AG04450 (cell line): ENCODE measurements around the gene RNH1. TPM values are rescaled to one million over a fixed set of nuclear protein-coding genes. Genes with fewer than 3 reads are reported as not detected.

ENCODE experiments used
- CTCF ChIA-PET: fragments of 300-600, 350-600 bp; formaldehyde crosslinking; extraction: SDS; loops from one replicate; lab custom pipeline; 2022; ENCODE audit warnings: antibody characterized with exemption, inconsistent platforms; lab: Charles Lee
- POLR2A ChIA-PET: fragments of 350-600 bp; formaldehyde crosslinking; extraction: SDS; loops from one replicate; lab custom pipeline; 2021; ENCODE audit warnings: antibody characterized with exemption, inconsistent platforms; lab: Yijun Ruan, JAX
- DNase-seq: peaks from one replicate; pipeline ENCODE4 v3.0.0-alpha.2; 2011; ENCODE audit warnings: low read depth, low spot score
- H3K27ac ChIP-seq: one replicate; pipeline ENCODE4 v1.5.1; 2012; ENCODE audit warnings: low read depth, low read length, control low read depth
- H3K27me3 ChIP-seq: one replicate; pipeline ENCODE4 v1.6.0; 2012; ENCODE audit warnings: low read length; ENCODE audit not compliant: control insufficient read depth, insufficient read depth
- H3K4me3 ChIP-seq: 2 replicates; pipeline ENCODE4 v1.5.1; 2011; ENCODE audit warnings: mild to moderate bottlenecking, low read depth, low read length, control low read depth
- H3K9me3 ChIP-seq: 2 replicates; pipeline ENCODE4 v1.5.1; 2012; ENCODE audit warnings: low read length; ENCODE audit not compliant: control insufficient read depth, insufficient read depth
- polyA plus RNA-seq: library from polyadenylated mRNA; depleted of rRNA; stranded (reverse); fragments of >200 nt; gene quantifications from 2 replicates; pipeline ENCODE4 v1.2.3, GENCODE V29; 2011
- TF ChIP-seq, protein P1 (sequence below): IDR thresholded peaks from 2 replicates; pipeline ENCODE4 v1.5.1; 2011; ENCODE audit warnings: low read depth, low read length, control low read depth, inconsistent platforms

Gene RNH1
- polyA plus RNA-seq, 1 experiment: 98.6 TPM

DNA sequence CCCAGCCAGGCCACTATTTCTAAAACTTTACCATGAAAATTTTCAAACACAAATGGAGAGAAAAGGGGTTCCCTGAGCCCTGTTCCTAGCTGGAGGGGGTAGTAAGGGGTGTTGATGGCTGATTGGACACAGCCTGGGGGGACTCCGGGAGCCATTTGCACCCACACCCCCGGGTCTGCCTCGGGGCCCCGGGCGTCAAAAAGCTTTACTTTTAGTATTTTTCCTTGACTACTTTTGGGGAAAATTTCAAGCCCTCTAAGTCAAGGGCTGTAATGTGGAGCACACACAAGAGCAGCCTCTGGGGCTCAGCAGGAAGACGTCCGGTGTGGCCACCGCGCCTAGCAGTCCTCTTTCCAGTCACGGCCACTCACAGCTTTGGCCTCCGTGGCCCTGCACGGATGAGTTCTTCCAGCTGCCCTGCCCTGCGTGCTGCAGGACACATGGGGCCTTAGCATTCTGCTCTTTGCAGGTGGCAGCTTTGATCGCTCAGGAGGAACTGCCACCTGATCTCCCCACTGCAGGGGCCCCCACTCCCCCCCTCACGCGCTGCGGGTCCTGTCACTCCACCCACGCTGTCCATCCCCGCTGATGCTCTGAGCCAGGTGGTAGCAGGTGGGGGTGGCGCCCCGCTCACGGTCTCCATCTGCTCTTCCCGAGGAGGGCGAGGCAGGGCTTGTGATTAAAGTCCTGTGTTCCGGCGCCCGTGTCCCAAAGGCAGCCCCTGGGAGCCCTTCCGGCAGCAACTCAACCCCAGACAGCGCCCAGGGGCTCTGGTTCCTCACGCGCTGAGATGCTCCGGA lies 14.4 kb downstream of the RNH1 start:
- H3K9me3 ChIP-seq: peaks cover 2% of the 10 kb centered on the region; the same call in 1 of the 2 replicates
- no peak overlapping the region for H3K4me3 ChIP-seq
- TF ChIP-seq, protein P1, sequence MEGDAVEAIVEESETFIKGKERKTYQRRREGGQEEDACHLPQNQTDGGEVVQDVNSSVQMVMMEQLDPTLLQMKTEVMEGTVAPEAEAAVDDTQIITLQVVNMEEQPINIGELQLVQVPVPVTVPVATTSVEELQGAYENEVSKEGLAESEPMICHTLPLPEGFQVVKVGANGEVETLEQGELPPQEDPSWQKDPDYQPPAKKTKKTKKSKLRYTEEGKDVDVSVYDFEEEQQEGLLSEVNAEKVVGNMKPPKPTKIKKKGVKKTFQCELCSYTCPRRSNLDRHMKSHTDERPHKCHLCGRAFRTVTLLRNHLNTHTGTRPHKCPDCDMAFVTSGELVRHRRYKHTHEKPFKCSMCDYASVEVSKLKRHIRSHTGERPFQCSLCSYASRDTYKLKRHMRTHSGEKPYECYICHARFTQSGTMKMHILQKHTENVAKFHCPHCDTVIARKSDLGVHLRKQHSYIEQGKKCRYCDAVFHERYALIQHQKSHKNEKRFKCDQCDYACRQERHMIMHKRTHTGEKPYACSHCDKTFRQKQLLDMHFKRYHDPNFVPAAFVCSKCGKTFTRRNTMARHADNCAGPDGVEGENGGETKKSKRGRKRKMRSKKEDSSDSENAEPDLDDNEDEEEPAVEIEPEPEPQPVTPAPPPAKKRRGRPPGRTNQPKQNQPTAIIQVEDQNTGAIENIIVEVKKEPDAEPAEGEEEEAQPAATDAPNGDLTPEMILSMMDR: no peak
- CTCF ChIA-PET: no interaction called here
- POLR2A ChIA-PET: interaction anchor here (2.0 kb wide), 1 partner anchor 14 kb away, joined by 6 read pairs; the partner anchor contains the start of gene RNH1
- H3K27me3 ChIP-seq: no peaks in the 10 kb centered on the region
- no peak overlapping the region for H3K27ac ChIP-seq
- no peak for DNase-seq

DNA sequence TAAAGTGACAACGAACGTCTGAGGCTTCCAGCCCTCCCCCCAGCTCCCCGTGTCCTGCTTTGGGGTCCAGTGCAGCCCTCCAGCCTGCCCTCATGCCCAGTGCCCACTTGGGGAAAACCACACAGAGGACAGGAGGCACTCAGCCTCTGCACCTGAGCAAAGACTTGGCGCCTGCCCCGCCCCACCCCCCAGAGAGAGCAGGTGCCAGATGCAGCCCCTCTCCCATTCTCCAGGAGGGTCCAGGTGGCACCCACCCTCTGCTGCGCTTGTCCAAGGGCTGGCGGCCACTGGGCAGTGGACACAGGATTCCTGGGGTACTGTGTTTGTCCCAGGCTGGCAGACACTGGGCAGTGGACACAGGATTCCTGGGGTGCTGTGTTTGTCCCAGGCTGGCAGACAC lies 15.7 kb downstream of the RNH1 start:
- no peaks in the 10 kb centered on the region for H3K27me3 ChIP-seq
- H3K27ac ChIP-seq: no peak overlapping the region
- H3K4me3 ChIP-seq: no peak overlapping the region
- POLR2A ChIA-PET: no interaction called here
- H3K9me3 ChIP-seq: peaks cover 2% of the 10 kb centered on the region; the same call in 1 of the 2 replicates
- CTCF ChIA-PET: no interaction called here
- TF ChIP-seq, protein P1: no peak
- DNase-seq: no peak

DNA sequence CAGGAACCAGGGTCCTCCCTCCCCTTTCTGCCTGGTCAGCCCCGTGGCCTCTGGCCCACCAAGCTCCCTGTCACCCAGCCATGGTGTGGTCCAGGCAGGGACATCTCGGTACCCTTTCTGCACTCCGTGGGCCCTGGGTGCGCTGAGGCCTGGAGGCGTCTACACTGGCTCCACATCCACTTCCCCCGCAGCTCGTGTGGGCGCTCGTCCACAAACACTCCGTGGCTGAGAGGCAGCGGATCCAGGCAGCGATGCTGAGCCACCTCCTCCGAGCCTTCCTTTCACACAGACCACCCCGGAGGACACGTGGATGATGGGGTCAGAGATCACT lies 16.1 kb downstream of the RNH1 start:
- Histone ChIP-seq H3K9me3 (peaks cover 2% of the 10 kb centered on the region; the same call in 1 of the 2 replicates), H3K27ac (no peak overlapping the region), H3K4me3 (no peak overlapping the region), H3K27me3 (no peaks in the 10 kb centered on the region)
- DNase-seq: no peak
- POLR2A ChIA-PET: no interaction called here
- CTCF ChIA-PET: no interaction called here
- TF ChIP-seq, protein P1: no peak

DNA sequence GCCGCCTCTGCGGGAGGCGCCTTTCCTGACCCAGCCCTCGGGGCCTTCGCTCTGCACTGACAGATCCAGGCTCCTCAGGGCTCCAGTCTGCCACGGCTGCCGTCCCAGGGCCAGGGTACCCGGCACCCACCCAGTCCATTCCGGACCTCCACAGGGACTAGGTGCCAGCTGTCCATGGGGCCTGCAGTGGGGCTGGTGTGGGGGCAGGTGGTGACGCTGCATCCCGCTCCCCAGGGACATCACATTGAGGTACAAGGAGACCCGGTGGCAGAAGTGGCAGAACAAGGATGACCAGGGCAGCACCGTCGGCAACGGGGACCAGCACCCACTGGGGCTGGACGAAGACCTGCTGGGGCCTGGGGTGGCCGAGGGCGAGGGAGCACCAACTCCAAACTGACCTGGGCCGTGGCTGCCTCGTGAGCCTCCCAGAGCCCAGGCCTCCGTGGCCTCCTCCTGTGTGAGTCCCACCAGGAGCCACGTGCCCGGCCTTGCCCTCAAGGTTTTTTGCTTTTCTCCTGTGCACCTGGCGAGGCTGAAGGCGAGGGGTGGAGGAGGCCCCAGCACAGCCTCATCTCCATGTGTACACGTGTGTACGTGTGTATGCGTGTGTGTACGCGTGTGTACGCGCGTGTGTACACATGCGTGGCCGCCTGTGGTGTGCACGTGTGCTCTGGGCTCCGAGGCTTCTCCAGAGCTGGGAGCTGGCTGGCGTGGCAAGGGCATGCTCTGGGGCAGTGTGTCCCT lies 16.7 kb downstream of the RNH1 start:
- H3K4me3 ChIP-seq: no peak overlapping the region
- DNase-seq: no peak
- TF ChIP-seq, protein P1: no peak
- no peak overlapping the region for H3K27ac ChIP-seq
- POLR2A ChIA-PET: no interaction called here
- no peaks in the 10 kb centered on the region for H3K27me3 ChIP-seq
- peaks cover 4% of the 10 kb centered on the region; the same call in 1 of the 2 replicates for H3K9me3 ChIP-seq
- CTCF ChIA-PET: no interaction called here
